HepG2 (cell line): Measurements from ENCODE around the gene ABCB6. TPM values are rescaled to one million over a fixed set of nuclear protein-coding genes. Genes with fewer than 3 reads are reported as not detected.

Source experiments
- CHD4 ChIP-seq: fragments of 200-600 bp; sonication (generic); IDR thresholded peaks from 2 replicates; pipeline ENCODE4 v1.7.0; 2017; ENCODE audit warnings: mild to moderate bottlenecking, low read length, borderline replicate concordance
- FOXP1 ChIP-seq, 2 experiments: fragments of 450-650 bp in 1 of 2; IDR thresholded peaks; 2 replicates each; pipeline ENCODE4 v1.6.1; 2017 to 2018; ENCODE audit warnings: antibody characterized with exemption in 1 of 2
- HDAC6 ChIP-seq: fragments of 200-600 bp; sonication (generic); IDR thresholded peaks from 2 replicates; pipeline ENCODE4 v1.7.0; 2017; ENCODE audit warnings: mild to moderate bottlenecking, antibody characterized with exemption, low read length, low read depth
- HMG20A ChIP-seq: IDR thresholded peaks from 2 replicates; pipeline ENCODE4 v1.6.1; 2016; ENCODE audit warnings: borderline replicate concordance
- HNRNPLL ChIP-seq: fragments of 200-400 bp; formaldehyde crosslinking; IDR thresholded peaks from 2 replicates; pipeline ENCODE4 v1.6.1; 2017; ENCODE audit warnings: mild to moderate bottlenecking, low read depth, low read length; ENCODE audit not compliant: poor library complexity, severe bottlenecking
- HOXA7 ChIP-seq: sonication (generic); formaldehyde crosslinking; IDR thresholded peaks from 2 replicates; pipeline ENCODE4 v1.8.1; 2022; ENCODE audit warnings: mild to moderate bottlenecking, missing genetic modification reagents, moderate library complexity
- NFRKB ChIP-seq: fragments of 450-650 bp; IDR thresholded peaks from 2 replicates; pipeline ENCODE4 v1.6.1; 2017
- SETDB1 ChIP-seq: sonication (generic); formaldehyde crosslinking; IDR thresholded peaks from 2 replicates; pipeline ENCODE4 v1.5.1; 2020; ENCODE audit warnings: missing genetic modification reagents, mild to moderate bottlenecking, borderline replicate concordance
- TERF1 ChIP-seq: sonication (generic); formaldehyde crosslinking; IDR thresholded peaks from 2 replicates; pipeline ENCODE4 v1.8.0; 2022; ENCODE audit warnings: mild to moderate bottlenecking, missing genetic modification reagents, moderate library complexity
- ZNF205 ChIP-seq: IDR thresholded peaks from 2 replicates; pipeline ENCODE4 v1.6.1; 2018; ENCODE audit warnings: missing biosample characterization, missing genetic modification reagents
- ZNF567 ChIP-seq: sonication (generic); formaldehyde crosslinking; IDR thresholded peaks from 2 replicates; pipeline ENCODE4 v1.8.1; 2023; ENCODE audit warnings: mild to moderate bottlenecking, missing genetic modification reagents, borderline replicate concordance
- ZNF615 ChIP-seq: sonication (generic); formaldehyde crosslinking; IDR thresholded peaks from 2 replicates; pipeline ENCODE4 v1.5.0; 2020; ENCODE audit warnings: mild to moderate bottlenecking, missing genetic modification reagents, borderline replicate concordance
- ZSCAN21 ChIP-seq: sonication (generic); formaldehyde crosslinking; IDR thresholded peaks from 2 replicates; pipeline ENCODE4 v1.8.0; 2022; ENCODE audit warnings: mild to moderate bottlenecking, missing genetic modification reagents, moderate library complexity, borderline replicate concordance
- polyA plus RNA-seq, 8 experiments: library from polyadenylated mRNA; depleted of rRNA in 3 of 8; stranded (reverse) in 7 of 8; unstranded in 1 of 8; fragments of >200 nt; fragmentation: Illumina TruSeq in 4 of 8; extraction: Trizol in 4 of 8; gene quantifications; 2 replicates each; pipeline versions ENCODE4 v1.2.1 to v1.2.3, GENCODE V29; 2011 to 2016; ENCODE audit warnings: low read depth in 4 of 8, missing spikeins in 1 of 8, mixed read lengths in 1 of 8; ENCODE audit not compliant: insufficient read depth in 1 of 8
- total RNA-seq, 5 experiments: library from RNA; depleted of rRNA; stranded (reverse); fragments of >200 nt; fragmentation: Illumina TruSeq; extraction: Trizol; gene quantifications; 2 replicates each; pipeline ENCODE4 v1.2.3, GENCODE V29; 2016; ENCODE audit warnings: low read depth in 1 of 5
- TF ChIP-seq, protein P1 (sequence below): sonication (generic); formaldehyde crosslinking; IDR thresholded peaks from 2 replicates; pipeline ENCODE4 v1.5.0; 2020; ENCODE audit warnings: mild to moderate bottlenecking, missing genetic modification reagents
- TF ChIP-seq, protein P2 (sequence below): sonication (generic); formaldehyde crosslinking; IDR thresholded peaks from 2 replicates; pipeline ENCODE4 v1.5.0; 2020; ENCODE audit warnings: mild to moderate bottlenecking, missing genetic modification reagents, moderate library complexity
- TF ChIP-seq, protein P3 (sequence below): IDR thresholded peaks from 2 replicates; pipeline ENCODE4 v1.6.1; 2018; ENCODE audit warnings: missing genetic modification reagents, mild to moderate bottlenecking, missing compliant biosample characterization
- TF ChIP-seq, protein P4 (sequence below): sonication (generic); formaldehyde crosslinking; IDR thresholded peaks from 2 replicates; pipeline ENCODE4 v1.5.1; 2020; ENCODE audit warnings: missing genetic modification reagents, mild to moderate bottlenecking, borderline replicate concordance

The ABCB6 gene
- total and polyA plus RNA-seq, 2 of the 13 experiments (the other 11 are each of a cell fraction or from before 2014, with no cell fraction given) = 91.1 to 137 TPM

DNA sequence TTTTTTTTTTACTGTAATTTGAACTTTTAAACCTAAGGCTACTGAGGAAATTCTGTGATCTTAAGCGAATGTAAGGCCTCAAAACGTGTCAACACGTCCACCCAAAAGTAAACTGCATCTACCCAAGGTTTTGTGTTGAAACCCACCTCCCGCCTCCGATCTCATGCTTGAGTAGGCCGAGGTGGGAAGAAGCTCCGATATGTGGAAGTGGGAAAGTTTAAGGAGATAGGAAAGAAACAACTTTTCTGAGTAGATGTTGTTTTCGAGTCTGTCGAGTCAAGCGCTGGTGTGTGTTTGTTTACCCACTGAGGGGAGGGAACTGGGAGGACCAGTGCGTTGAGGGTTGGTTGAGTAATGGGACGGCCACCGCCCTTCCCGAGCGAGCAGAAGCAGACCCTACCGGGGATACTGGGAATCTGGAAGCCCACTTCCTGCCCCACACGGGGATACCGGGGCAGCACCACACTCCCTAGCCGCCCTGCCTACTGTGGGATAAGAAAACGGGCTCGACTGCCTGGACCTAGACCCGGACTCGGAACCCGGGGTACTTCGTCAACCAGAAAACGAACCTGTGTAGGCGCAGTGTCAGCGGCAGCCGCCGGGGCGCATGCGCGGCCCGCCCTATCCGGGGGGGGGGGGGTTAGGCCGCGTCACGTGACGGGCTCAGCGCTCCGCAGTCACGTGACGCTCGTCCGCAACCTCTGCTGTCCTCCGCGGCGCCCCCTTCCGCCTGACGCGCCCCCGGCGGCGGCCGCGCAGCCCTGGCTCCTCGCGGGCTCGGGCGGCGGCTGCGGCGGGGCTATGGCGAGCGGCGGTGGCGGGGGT, 41.0 kb downstream of the ABCB6 start, which contains the start of gene RETREG2 (continued):
- no peak; the same call in 1 of the 2 replicates for TF ChIP-seq ZNF205 (CRISPR knock-in tag)
- peak; percentile 36; the same call in 1 of the 2 replicates for TF ChIP-seq ZSCAN21 (CRISPR knock-in tag)
- 0 out of 2 replicates have a peak, but pooled peaks have one; percentile 63 for TF ChIP-seq ZNF567
- TF ChIP-seq, protein P1, sequence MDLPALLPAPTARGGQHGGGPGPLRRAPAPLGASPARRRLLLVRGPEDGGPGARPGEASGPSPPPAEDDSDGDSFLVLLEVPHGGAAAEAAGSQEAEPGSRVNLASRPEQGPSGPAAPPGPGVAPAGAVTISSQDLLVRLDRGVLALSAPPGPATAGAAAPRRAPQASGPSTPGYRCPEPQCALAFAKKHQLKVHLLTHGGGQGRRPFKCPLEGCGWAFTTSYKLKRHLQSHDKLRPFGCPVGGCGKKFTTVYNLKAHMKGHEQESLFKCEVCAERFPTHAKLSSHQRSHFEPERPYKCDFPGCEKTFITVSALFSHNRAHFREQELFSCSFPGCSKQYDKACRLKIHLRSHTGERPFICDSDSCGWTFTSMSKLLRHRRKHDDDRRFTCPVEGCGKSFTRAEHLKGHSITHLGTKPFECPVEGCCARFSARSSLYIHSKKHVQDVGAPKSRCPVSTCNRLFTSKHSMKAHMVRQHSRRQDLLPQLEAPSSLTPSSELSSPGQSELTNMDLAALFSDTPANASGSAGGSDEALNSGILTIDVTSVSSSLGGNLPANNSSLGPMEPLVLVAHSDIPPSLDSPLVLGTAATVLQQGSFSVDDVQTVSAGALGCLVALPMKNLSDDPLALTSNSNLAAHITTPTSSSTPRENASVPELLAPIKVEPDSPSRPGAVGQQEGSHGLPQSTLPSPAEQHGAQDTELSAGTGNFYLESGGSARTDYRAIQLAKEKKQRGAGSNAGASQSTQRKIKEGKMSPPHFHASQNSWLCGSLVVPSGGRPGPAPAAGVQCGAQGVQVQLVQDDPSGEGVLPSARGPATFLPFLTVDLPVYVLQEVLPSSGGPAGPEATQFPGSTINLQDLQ (CRISPR knock-in tag) = peak; percentile 41; the same call in 1 of the 2 replicates
- TF ChIP-seq TERF1 (CRISPR knock-in tag) = 0 out of 2 replicates have a peak, but pooled peaks have one; percentile 29
- TF ChIP-seq CHD4 = no peak
- no peak for TF ChIP-seq HOXA7 (CRISPR knock-in tag)
- no peak for TF ChIP-seq HDAC6
- peak; percentile 85 for TF ChIP-seq FOXP1 (IDR thresholded peaks at IDR 0.05)
- TF ChIP-seq FOXP1 (CRISPR knock-in tag; IDR thresholded peaks at IDR 0.05) = peak; percentile 84
- TF ChIP-seq, protein P2, sequence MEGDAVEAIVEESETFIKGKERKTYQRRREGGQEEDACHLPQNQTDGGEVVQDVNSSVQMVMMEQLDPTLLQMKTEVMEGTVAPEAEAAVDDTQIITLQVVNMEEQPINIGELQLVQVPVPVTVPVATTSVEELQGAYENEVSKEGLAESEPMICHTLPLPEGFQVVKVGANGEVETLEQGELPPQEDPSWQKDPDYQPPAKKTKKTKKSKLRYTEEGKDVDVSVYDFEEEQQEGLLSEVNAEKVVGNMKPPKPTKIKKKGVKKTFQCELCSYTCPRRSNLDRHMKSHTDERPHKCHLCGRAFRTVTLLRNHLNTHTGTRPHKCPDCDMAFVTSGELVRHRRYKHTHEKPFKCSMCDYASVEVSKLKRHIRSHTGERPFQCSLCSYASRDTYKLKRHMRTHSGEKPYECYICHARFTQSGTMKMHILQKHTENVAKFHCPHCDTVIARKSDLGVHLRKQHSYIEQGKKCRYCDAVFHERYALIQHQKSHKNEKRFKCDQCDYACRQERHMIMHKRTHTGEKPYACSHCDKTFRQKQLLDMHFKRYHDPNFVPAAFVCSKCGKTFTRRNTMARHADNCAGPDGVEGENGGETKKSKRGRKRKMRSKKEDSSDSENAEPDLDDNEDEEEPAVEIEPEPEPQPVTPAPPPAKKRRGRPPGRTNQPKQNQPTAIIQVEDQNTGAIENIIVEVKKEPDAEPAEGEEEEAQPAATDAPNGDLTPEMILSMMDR (CRISPR knock-in tag) = peak; percentile 65
- TF ChIP-seq, protein P3, sequence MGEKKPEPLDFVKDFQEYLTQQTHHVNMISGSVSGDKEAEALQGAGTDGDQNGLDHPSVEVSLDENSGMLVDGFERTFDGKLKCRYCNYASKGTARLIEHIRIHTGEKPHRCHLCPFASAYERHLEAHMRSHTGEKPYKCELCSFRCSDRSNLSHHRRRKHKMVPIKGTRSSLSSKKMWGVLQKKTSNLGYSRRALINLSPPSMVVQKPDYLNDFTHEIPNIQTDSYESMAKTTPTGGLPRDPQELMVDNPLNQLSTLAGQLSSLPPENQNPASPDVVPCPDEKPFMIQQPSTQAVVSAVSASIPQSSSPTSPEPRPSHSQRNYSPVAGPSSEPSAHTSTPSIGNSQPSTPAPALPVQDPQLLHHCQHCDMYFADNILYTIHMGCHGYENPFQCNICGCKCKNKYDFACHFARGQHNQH (CRISPR knock-in tag) = peak; percentile 81
- TF ChIP-seq NFRKB = no peak
- no peak for TF ChIP-seq SETDB1 (CRISPR knock-in tag)
- TF ChIP-seq ZNF615 (CRISPR knock-in tag) = no peak
- TF ChIP-seq HNRNPLL = peak; percentile 79
- TF ChIP-seq, protein P4, sequence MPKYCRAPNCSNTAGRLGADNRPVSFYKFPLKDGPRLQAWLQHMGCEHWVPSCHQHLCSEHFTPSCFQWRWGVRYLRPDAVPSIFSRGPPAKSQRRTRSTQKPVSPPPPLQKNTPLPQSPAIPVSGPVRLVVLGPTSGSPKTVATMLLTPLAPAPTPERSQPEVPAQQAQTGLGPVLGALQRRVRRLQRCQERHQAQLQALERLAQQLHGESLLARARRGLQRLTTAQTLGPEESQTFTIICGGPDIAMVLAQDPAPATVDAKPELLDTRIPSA (CRISPR knock-in tag) = 0 out of 2 replicates have a peak, but pooled peaks have one; percentile 84
- TF ChIP-seq HMG20A (CRISPR knock-in tag) = peak; percentile 22; the same call in 1 of the 2 replicates
